ENCODE results near the gene PTPRT.
"Not testable (repeated sequence)": the region's sequence is repeated elsewhere in the genome, so short reads cannot be mapped to it uniquely, and the experiment has no call there.

Gene PTPRT

DNA sequence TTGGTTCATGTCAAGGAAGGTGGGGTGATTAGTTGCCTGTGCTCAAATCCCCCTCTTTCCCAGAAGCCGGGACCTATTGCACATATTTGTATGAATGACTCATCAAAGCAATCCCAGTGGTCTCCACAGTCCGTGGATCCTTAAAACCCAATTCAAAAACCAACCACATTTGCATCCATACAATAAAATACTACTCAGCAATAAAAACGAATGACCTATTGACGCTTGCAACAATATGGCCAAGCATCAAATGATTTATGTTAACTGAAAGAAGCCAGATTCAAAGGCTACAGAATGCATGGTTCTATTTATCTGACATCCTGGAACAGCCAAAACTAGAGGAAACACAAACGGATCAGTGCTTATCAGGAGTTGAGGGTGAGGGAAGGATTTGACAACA is 275.4 kb downstream of the PTPRT start:
- Histone ChIP-seq H3K9me3 (ENCODE audit: control insufficient read depth, insufficient read depth, low read length) (no peaks in the 10 kb centered on the region; the same call in 1 of the 2 replicates), H3K27ac (ENCODE audit: low read depth, low read length) (no peak overlapping the region), H3K36me3 (ENCODE audit: control insufficient read depth, insufficient read depth, low read length) (no peaks in the 10 kb centered on the region), H3K4me1 (ENCODE audit: control insufficient read depth, insufficient read depth, low read length) (no peaks in the 10 kb centered on the region), H3K27me3 (ENCODE audit: control insufficient read depth, insufficient read depth, low read length) (no peaks in the 10 kb centered on the region), H3K4me3 (ENCODE audit: low read depth, low read length) (no peak overlapping the region), H3K9ac (ENCODE audit: low read depth, low read length) (no peak overlapping the region)

DNA sequence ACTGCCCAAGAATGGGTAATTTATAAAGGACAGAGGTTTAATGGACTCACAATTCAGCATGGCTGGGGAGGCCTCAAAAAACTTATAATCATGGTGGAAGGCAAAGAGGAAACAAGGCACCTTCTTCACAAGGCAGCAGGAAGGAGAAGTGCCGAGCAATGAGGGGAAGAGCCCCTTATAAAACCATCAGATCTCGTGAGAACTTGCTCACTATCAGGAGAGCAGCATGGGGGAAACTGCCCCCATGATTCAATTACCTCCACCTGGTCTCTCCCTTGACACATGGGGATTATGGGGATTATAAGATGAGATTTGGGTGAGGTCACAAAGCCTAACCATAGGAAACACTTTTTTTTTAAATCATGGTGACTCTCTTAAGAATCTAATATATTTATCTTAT is 278.9 kb downstream of the PTPRT start:
- H3K4me3 ChIP-seq (ENCODE audit: low read depth, low read length); H3K27me3 ChIP-seq (ENCODE audit: control insufficient read depth, insufficient read depth, low read length); H3K9ac ChIP-seq (ENCODE audit: low read depth, low read length); H3K27ac ChIP-seq (ENCODE audit: low read depth, low read length); H3K9me3 ChIP-seq (ENCODE audit: control insufficient read depth, insufficient read depth, low read length); H3K36me3 ChIP-seq (ENCODE audit: control insufficient read depth, insufficient read depth, low read length); H3K4me1 ChIP-seq (ENCODE audit: control insufficient read depth, insufficient read depth, low read length): not testable (repeated sequence)

DNA sequence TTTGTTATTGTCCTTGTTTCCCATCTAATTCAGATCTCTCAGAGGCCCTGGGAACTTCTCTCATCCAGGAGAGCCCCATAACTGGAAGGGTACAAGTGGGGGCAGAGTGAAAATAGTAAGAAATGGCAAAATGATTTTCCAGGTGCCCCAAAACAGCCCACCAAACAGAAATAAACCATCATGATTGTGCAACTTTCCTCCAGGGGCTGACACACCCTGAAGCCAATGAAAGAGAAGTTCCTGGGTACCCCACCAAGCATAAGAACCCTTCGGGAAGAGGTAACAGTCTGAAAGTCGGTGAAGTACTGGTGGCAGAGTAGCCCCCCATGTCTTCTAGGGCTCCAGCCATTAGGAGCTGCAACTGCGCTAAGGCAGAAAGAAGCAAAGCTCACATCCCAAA is 282.0 kb downstream of the PTPRT start:
- H3K27me3 ChIP-seq (ENCODE audit: control insufficient read depth, insufficient read depth, low read length) = no peaks in the 10 kb centered on the region
- H3K4me1 ChIP-seq (ENCODE audit: control insufficient read depth, insufficient read depth, low read length) = 0 out of 2 replicates have a peak, but pooled peaks cover 3% of the 10 kb centered on the region
- H3K4me3 ChIP-seq (ENCODE audit: low read depth, low read length) = no peak overlapping the region
- H3K9me3 ChIP-seq (ENCODE audit: control insufficient read depth, insufficient read depth, low read length) = no peaks in the 10 kb centered on the region
- H3K27ac ChIP-seq (ENCODE audit: low read depth, low read length) = no peak overlapping the region
- H3K9ac ChIP-seq (ENCODE audit: low read depth, low read length) = no peak overlapping the region
- H3K36me3 ChIP-seq (ENCODE audit: control insufficient read depth, insufficient read depth, low read length) = no peaks in the 10 kb centered on the region

DNA sequence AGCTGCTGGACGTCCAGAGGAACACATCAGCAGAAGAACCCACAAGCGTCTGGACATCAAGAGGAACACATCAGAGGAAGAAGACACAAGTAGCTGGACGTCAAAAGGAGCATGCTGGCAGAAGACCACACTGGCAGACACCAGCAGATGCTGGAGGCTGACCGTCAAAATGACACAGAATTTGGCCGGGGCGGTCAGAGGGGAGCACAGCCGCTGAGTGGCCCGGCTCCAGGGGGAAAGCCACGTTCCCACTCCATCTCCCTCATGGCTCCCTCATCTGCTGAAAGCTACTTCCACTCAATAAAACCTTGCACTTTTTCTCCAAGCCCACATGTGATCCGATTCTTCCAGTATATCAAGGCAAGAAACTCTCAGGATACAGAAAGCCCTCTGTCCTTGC is 283.6 kb downstream of the PTPRT start:
- Histone ChIP-seq H3K27ac (ENCODE audit: low read depth, low read length) (no peak overlapping the region), H3K4me3 (ENCODE audit: low read depth, low read length) (no peak overlapping the region)

GRCh38 chr20:42902509-42902908 is 287.2 kb downstream of the PTPRT start:
- H3K36me3 ChIP-seq (ENCODE audit: control insufficient read depth, insufficient read depth, low read length) = no peaks in the 10 kb centered on the region
- no peak overlapping the region for H3K9ac ChIP-seq (ENCODE audit: low read depth, low read length)
- 0 out of 2 replicates have a peak, but pooled peaks cover 3% of the 10 kb centered on the region for H3K4me1 ChIP-seq (ENCODE audit: control insufficient read depth, insufficient read depth, low read length)
- H3K9me3 ChIP-seq (ENCODE audit: control insufficient read depth, insufficient read depth, low read length) = no peaks in the 10 kb centered on the region
- H3K27ac ChIP-seq (ENCODE audit: low read depth, low read length) = no peak overlapping the region
- H3K27me3 ChIP-seq (ENCODE audit: control insufficient read depth, insufficient read depth, low read length) = no peaks in the 10 kb centered on the region
- H3K4me3 ChIP-seq (ENCODE audit: low read depth, low read length) = no peak overlapping the region

More for the DNA sequence above, 283.6 kb downstream of the PTPRT start:
- Histone ChIP-seq H3K4me1 (ENCODE audit: control insufficient read depth, insufficient read depth, low read length) (0 out of 2 replicates have a peak, but pooled peaks cover 3% of the 10 kb centered on the region), H3K9me3 (ENCODE audit: control insufficient read depth, insufficient read depth, low read length) (no peaks in the 10 kb centered on the region), H3K36me3 (ENCODE audit: control insufficient read depth, insufficient read depth, low read length) (no peaks in the 10 kb centered on the region), H3K9ac (ENCODE audit: low read depth, low read length) (no peak overlapping the region), H3K27me3 (ENCODE audit: control insufficient read depth, insufficient read depth, low read length) (no peaks in the 10 kb centered on the region)

DNA sequence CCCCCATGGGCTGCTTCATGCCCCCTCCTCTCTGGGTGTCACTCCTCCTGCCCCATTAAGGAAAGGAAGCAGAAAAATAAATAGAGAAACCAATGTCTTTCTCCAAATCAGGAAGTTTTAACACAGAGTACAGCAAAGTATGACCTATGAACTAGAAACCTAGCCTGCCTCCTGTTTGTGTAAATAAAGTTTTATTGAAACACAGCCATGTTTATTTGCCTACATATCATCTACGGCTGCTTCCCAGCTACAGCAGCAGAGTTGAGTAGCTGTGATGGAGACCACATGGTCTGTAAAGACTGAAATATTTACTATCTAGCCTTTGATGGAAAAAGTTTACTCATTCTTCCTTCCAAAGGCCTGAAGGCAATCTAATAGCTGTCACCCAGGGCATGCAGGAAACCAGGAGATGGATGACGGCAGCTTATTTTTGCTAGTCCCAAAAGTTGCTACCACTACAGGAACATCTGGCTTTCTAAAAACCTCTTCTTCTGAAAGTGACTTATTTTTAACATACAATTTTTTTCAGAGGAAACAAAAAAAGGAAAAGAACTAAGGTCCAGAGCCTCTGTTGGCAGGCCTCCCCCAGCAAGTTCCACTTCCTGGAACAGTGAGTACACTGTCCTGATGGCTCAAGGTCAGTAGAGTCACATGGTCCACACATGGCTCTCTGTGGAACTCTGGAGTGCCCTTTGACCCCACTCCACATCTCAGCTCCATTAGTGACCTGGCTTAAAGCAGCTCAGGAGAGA is 287.8 kb downstream of the PTPRT start:
- no peaks in the 10 kb centered on the region for H3K27me3 ChIP-seq (ENCODE audit: control insufficient read depth, insufficient read depth, low read length)
- H3K27ac ChIP-seq (ENCODE audit: low read depth, low read length) = no peak overlapping the region
- H3K9me3 ChIP-seq (ENCODE audit: control insufficient read depth, insufficient read depth, low read length) = no peaks in the 10 kb centered on the region
- no peaks in the 10 kb centered on the region for H3K36me3 ChIP-seq (ENCODE audit: control insufficient read depth, insufficient read depth, low read length)
- H3K4me3 ChIP-seq (ENCODE audit: low read depth, low read length) = no peak overlapping the region
- H3K4me1 ChIP-seq (ENCODE audit: control insufficient read depth, insufficient read depth, low read length) = 0 out of 2 replicates have a peak, but pooled peaks cover 3% of the 10 kb centered on the region
- no peak overlapping the region for H3K9ac ChIP-seq (ENCODE audit: low read depth, low read length)

- not testable (repeated sequence) for H3K4me1 ChIP-seq (ENCODE audit: control insufficient read depth, insufficient read depth, low read length); H3K36me3 ChIP-seq (ENCODE audit: control insufficient read depth, insufficient read depth, low read length); H3K9ac ChIP-seq (ENCODE audit: low read depth, low read length); H3K4me3 ChIP-seq (ENCODE audit: low read depth, low read length); H3K27me3 ChIP-seq (ENCODE audit: control insufficient read depth, insufficient read depth, low read length); H3K9me3 ChIP-seq (ENCODE audit: control insufficient read depth, insufficient read depth, low read length); H3K27ac ChIP-seq (ENCODE audit: low read depth, low read length)
Measured at GRCh38 chr20:42900764-42901163, 288.9 kb downstream of the PTPRT start.

DNA sequence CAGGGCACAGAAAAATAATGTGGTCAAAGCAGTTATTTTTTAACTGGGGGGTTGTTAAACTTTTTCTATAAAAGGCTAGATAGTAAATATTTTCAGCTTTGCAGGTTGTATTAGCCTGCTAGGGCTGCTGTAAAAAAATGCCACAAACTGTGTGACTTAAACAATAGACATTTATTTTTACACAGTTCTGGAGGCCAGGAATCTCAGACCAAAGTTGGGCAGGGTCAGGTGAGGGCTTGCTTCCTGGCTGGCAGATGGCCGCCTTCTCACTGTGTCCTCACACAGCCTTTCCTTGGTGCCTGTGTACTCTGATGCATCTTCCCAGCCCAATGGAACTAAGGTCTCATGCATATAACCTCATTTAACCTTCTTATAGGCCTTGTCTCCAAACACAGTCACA is 294.7 kb downstream of the PTPRT start:
- Histone ChIP-seq H3K27me3 (ENCODE audit: control insufficient read depth, insufficient read depth, low read length) (no peaks in the 10 kb centered on the region), H3K36me3 (ENCODE audit: control insufficient read depth, insufficient read depth, low read length) (no peaks in the 10 kb centered on the region), H3K27ac (ENCODE audit: low read depth, low read length) (no peak overlapping the region), H3K9ac (ENCODE audit: low read depth, low read length) (no peak overlapping the region), H3K4me1 (ENCODE audit: control insufficient read depth, insufficient read depth, low read length) (no peaks in the 10 kb centered on the region), H3K4me3 (ENCODE audit: low read depth, low read length) (no peak overlapping the region), H3K9me3 (ENCODE audit: control insufficient read depth, insufficient read depth, low read length) (no peaks in the 10 kb centered on the region)

DNA sequence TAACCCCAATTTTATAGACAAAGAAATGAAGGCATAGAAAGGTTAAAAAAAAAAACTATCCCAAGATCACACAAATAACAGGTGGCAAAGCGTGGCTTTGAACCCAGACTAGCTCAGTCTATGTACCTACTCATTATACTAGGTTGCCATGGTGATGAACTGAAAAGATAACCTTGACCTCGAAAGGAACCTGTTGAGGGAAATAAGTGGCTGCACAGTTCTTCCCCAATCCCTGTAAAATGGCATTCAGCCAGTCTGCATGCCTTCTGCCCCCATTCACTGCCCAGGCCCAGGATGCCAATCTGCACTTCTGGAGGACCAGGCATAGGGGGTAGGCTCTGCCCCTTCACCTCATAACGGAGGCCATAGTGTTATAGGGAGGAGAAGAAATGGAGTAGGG is 295.2 kb downstream of the PTPRT start:
- no peaks in the 10 kb centered on the region for H3K36me3 ChIP-seq (ENCODE audit: control insufficient read depth, insufficient read depth, low read length)
- no peak overlapping the region for H3K27ac ChIP-seq (ENCODE audit: low read depth, low read length)
- H3K27me3 ChIP-seq (ENCODE audit: control insufficient read depth, insufficient read depth, low read length) = no peaks in the 10 kb centered on the region
- no peak overlapping the region for H3K9ac ChIP-seq (ENCODE audit: low read depth, low read length)
- H3K4me3 ChIP-seq (ENCODE audit: low read depth, low read length) = no peak overlapping the region
- no peaks in the 10 kb centered on the region for H3K9me3 ChIP-seq (ENCODE audit: control insufficient read depth, insufficient read depth, low read length)
- H3K4me1 ChIP-seq (ENCODE audit: control insufficient read depth, insufficient read depth, low read length) = no peaks in the 10 kb centered on the region

GRCh38 chr20:42889517-42889916 is 300.2 kb downstream of the PTPRT start:
- Histone ChIP-seq H3K9me3 (ENCODE audit: control insufficient read depth, insufficient read depth, low read length) (no peaks in the 10 kb centered on the region), H3K9ac (ENCODE audit: low read depth, low read length) (no peak overlapping the region)

DNA sequence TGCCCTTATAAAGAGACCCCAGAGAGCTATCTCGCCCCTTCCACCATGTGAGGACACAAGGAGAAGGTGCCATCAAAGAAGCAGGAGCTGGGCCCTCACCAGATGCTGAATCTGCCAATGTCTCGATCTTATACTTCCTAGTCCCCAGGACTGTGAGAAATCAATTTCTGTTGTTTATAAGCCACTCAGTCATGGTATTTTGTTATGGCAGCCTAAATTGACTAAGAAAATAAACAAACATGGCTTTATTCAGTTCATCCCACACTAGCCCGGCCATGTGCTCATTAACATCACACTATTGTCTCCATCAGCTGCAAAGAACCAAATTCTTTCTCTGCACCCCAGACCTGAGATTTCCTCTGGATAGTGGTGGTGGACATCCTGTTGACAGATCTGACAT is 302.4 kb downstream of the PTPRT start:
- Histone ChIP-seq H3K9ac (ENCODE audit: low read depth, low read length) (no peak overlapping the region), H3K27ac (ENCODE audit: low read depth, low read length) (no peak overlapping the region), H3K9me3 (ENCODE audit: control insufficient read depth, insufficient read depth, low read length) (no peaks in the 10 kb centered on the region), H3K27me3 (ENCODE audit: control insufficient read depth, insufficient read depth, low read length) (no peaks in the 10 kb centered on the region), H3K36me3 (ENCODE audit: control insufficient read depth, insufficient read depth, low read length) (no peaks in the 10 kb centered on the region), H3K4me1 (ENCODE audit: control insufficient read depth, insufficient read depth, low read length) (no peaks in the 10 kb centered on the region), H3K4me3 (ENCODE audit: low read depth, low read length) (no peak overlapping the region)

More at GRCh38 chr20:42889517-42889916, 300.2 kb downstream of the PTPRT start:
- Histone ChIP-seq H3K4me1 (ENCODE audit: control insufficient read depth, insufficient read depth, low read length) (no peaks in the 10 kb centered on the region), H3K4me3 (ENCODE audit: low read depth, low read length) (no peak overlapping the region), H3K27ac (ENCODE audit: low read depth, low read length) (no peak overlapping the region), H3K27me3 (ENCODE audit: control insufficient read depth, insufficient read depth, low read length) (no peaks in the 10 kb centered on the region), H3K36me3 (ENCODE audit: control insufficient read depth, insufficient read depth, low read length) (no peaks in the 10 kb centered on the region)

Measured in HUES48 (cell line).